Activated CD8-positive, alpha-beta memory T cell treated with anti-CD3 and anti-CD28 coated beads, Interleukin-2, amount 50 U/mL, for 1 hour (primary cell): Measurements from ENCODE around the gene NEK5.
"Not testable (repeated sequence)": the region's sequence is repeated elsewhere in the genome, so short reads cannot be mapped to it uniquely, and the experiment has no call there.

Experiments used
- DNase-seq: peaks from one replicate; pipeline ENCODE4 v3.0.0-alpha.2; 2020; ENCODE audit errors: extremely low read depth

The NEK5 gene, protein sequence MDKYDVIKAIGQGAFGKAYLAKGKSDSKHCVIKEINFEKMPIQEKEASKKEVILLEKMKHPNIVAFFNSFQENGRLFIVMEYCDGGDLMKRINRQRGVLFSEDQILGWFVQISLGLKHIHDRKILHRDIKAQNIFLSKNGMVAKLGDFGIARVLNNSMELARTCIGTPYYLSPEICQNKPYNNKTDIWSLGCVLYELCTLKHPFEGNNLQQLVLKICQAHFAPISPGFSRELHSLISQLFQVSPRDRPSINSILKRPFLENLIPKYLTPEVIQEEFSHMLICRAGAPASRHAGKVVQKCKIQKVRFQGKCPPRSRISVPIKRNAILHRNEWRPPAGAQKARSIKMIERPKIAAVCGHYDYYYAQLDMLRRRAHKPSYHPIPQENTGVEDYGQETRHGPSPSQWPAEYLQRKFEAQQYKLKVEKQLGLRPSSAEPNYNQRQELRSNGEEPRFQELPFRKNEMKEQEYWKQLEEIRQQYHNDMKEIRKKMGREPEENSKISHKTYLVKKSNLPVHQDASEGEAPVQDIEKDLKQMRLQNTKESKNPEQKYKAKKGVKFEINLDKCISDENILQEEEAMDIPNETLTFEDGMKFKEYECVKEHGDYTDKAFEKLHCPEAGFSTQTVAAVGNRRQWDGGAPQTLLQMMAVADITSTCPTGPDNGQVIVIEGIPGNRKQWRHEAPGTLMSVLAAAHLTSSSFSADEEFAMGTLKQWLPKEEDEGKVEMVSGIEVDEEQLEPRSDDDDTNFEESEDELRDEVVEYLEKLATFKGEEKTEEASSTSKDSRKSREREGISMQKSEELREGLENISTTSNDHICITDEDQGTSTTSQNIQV

DNA sequence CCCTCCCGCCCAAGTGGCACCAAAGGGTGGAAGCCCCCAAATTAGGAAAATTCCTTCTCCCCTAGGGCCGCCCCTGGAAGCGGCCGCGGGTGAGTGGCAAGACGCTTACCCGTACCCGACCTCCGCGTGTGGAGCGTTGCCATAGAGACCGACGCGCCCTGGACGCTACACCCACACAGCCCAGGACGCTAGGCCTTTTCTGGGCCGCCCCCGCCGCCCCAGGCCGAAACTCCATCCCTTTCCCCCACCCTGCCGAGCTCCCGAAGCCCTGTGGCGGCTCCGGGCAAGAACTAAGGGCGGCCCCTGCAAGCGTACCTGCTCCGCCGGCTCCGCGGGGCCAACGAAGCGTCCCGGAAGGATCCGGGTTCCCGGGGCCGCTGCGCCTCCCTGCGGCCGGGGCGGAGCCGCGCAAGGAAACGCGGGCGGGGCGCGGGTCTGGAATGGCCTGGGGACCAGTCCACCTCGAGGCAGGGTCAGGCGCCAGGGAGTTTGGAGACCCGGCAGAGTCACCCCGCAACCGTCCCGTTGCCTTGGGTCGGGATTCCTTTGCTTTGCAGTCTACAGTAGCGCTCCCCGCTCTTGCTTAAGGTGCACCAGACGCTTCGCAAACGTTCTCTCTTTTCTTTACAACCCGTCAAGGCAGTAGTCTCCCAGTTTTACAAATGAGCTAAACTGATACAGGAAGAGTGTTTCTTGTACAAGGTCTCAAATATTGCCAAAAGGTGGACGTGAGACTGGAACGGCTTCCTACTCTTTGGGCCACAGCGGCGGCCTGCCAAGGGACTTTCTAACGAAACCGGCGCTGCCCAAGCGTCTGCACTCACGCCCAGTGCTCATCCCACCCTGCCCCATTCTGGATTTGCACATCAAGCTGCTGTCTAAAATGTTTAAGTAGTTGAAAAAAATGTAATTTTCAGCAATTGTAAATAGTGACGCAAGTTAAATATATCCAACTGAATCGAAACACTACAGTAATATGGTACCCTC lies at the start of gene NEK5:
TSS of gene NEK5 (minus strand) at position 360 of the 987 bp plus-strand sequence. CDS start 1,591 bp downstream, outside the sequence.
- DNase-seq, result no peak

DNA sequence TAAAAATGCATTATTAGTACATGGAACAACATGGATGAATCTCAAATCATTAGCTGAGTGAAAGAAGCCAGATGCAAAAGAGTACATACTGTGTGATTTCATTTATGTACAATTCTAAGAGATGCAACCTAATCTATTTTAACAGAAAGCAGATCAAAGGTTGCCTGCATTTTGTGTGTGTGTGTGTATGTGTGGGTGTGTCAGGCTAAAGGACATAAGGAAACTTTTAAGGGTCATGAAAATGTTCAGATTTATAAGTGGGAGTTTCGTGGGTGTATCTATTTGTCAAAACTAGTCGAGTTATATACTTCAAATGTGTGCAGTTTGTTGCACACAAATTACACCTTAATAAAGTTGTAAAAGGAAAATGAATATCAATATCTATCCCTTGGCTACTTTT lies 48.4 kb upstream of the NEK5 start:
- DNase-seq, result no peak

DNA sequence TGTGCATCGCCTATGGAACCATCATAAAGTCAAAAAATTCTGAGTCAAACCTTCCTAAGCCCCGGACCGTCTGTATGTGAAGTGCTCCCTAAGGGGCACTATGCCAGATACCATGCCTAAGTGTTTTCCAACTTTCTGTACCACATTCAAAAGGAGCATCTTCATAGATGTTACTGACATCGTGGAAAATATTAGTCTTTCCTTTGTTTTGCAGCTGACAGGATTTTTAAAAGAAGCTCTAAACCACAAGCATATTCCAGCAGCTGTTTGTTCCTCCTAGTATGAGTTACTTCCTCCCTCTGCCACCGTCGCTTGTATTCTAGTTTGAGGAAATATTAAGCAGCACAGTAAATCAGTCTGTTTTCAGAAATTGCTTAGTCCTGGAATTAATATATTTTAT lies 45.1 kb upstream of the NEK5 start:
- DNase-seq, result not testable (repeated sequence)

DNA sequence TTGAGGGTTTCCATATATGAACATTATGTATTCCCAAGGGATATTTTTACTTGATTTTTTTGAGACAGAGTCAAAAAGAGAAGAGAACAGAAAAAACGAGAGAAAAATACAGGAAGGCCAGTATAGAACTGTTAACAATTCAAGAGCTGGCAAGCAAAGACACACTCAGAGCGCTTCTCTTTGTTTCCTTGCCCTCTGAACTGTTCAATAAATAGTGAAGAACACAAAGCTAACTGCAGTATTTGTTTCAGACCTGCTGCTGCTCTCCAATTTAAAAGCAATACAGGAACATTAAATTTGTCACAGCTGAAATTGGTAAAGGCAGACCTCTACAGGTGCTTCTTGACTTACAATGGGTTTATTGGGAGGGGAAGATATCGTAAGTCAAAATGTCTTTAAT lies 44.5 kb upstream of the NEK5 start:
- no peak for DNase-seq

DNA sequence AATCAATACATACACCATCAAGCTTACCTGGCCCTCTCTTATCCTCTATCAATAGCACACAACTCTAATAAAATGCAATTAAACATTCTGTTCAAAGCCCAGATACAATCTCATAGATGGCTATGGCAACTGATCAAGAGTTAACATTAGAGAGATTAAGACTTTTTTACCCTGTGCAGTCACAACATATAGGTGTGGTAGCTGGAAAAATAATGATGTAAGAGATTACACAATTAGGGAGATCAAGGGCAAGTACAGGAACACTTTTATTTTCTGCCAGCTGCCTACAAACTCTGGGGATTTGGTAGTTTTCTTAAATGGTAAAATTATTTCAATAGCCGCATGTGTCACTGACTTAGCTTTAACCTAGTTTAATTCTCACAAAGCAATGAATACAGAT lies 42.8 kb upstream of the NEK5 start:
- not testable (repeated sequence) for DNase-seq

DNA sequence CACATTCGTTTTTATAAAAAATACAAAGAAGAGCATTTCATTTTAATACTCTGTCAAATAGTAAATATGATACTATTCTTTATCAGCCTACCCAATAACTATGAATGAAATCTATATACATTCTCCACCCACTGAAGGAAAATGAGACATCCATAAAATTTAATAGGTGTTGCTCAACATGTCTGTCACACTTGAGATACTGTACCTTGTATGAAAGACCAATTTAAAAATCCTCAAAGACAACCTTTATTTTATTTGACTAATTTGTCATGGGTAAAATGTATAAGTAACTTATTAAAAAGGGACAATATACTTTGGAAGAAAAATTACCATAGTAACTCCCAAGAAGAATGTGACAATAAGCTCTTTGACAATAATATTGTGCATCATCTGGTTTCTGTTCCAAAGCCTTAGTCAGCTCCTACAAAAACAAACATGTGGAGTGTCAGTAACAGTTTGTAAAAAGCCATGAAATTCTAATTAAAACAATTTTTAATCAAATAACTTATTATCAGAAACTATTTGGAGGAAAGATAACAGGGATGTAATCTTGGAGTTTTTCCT lies 42.0 kb upstream of the NEK5 start:
- DNase-seq, result not testable (repeated sequence)

DNA sequence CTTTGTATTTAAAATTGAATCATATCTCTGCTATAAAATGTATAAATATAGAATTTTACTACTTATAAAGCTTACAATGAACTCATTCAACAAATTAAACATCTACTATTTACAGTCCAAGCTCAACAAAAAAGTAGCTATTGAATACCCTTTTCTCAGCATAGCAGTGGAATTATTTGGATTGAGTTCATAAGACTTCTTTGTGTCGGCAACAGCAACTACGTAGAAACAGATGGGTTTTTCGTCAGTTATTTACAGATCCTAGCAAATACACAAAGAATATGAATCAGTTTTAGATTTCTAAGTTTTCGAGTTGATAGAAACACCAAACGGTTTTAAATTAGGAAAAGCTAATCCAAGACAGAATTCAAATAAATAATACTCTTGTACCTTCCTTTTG lies 41.0 kb upstream of the NEK5 start:
- no peak for DNase-seq

DNA sequence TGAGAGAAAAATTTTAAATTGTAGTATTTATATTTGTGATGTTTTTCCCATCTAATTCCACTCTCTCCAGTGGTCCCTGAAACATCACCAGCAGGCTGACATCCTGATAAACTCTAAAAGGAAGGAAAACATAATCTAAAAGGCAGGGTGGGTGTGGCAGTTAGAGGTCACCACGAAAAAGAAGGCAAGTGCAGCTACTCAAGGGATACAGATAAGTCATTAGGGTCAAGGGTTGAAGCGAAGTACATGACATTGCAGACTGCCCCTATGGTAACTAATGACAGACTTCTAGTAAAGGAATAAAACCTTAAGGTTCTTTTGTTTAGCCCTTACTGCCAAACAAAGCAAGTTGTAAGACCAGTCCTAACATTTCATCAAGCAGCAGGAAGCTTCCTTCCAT lies 36.5 kb upstream of the NEK5 start:
- no peak for DNase-seq

DNA sequence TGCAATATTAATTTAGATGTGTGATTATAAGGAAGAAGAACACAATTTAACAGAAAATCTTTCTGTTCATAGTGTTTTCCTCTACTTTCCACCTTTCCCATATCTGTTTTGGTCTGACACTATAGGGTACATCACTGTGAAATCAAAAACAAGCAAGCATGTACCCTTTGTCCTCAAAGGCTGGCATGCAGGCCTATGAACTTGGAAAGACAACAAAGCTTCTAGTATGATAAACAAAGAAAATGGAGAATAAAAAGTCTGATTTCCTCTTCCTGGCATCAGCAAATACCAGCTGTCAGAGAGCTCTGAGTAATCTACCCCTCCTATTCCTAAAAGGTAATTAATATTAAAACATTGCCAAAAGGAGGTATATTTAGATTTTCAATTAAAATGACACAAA lies 36.1 kb upstream of the NEK5 start:
- DNase-seq, result no peak

DNA sequence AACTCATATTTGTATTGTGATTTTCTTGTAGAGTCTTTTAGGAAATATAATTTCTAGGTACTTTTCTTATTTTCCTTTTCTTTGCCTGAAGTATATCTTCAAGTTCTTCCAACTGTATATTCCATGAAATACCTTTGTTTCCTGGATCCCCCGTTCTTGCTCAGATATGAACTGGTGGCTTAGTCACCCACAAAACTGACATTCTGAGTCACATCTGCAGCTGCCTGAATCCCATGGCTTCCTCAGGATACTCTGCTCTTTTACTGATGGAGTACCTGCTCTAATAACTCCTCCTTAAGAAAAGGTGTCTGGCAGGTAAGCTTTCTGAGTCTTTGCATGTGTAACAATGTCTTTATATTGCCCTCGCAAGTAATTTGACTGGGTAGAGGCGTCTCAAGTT lies 35.0 kb upstream of the NEK5 start:
- DNase-seq, result not testable (repeated sequence)

DNA sequence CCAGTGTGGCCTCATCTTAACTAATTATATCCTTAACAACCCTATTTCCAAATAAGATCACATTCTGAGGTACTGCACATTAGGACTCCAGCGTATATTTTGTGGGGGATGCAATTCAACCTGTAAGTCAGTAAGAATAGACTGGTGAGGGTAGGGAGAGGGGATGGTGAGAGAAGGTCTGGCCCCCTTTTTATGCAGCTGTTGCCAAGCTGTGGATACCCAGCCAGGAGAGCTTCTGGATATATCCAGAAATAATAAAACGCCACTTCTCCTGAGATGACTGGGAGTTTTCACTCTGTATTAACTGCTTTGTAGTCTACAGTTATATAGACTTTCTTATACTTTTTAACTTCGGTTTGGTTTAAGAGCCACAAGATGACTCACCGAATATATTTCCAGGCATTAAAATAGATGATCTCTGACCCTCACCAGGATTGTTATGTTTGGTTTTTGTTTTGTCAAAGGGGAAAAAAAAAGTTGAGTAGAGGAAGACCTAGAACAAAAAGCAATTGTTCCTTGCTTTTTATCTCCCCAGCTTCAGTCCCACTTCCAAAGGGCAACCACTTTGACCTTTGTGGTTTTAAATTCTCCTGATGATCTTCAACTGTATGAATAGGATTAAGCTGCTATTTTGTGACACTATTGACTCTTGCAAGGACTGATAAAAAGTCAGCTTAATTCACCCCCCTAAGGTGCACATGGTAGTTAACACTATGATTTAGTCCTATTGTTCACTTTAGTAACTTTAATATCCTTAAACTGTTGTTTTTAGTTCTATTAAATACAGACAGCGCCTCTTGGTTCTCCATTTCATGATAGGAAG lies 33.6 kb upstream of the NEK5 start:
- no peak for DNase-seq

DNA sequence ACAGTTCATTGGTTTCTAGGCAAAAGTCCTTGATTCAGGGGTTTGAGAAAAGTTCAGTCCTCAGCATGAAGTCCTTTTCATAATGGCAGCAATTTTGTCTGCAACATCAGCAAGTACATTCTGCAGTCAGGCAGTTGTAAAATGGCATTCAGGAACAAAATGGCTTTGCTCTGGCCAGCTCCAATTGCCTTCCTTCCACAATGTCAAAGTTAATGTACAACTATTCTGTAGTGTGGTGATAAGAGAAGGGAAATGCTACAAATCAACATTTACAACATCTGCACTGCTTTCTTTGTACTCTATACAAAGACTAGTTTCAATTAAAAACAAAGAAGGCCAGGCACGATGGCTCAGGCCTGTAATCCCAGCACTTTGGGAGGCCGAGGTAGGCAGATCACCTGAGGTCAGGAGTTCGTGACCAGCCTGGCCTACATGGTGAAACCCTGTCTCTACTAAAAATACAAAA lies 32.3 kb upstream of the NEK5 start:
- DNase-seq, result no peak

DNA sequence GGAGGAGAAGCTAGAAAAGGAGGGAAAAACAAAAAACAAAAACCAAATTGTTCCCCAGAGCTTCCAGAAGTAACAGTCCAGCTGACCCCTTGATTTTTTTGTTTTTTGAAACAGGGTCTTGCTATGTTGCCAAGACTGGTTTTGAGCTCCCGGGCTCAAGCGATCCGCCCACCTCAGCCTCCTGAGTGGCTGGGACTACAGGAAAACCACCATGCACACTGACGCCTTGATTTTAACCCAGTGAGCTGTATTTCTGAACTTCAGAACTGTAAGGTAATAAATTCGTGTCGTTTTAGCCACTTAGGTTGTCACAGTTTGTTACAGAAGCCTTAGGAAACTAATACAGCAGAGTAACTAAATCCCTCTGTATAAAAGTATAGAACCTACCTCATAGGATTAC lies 31.6 kb upstream of the NEK5 start:
- DNase-seq, result no peak

DNA sequence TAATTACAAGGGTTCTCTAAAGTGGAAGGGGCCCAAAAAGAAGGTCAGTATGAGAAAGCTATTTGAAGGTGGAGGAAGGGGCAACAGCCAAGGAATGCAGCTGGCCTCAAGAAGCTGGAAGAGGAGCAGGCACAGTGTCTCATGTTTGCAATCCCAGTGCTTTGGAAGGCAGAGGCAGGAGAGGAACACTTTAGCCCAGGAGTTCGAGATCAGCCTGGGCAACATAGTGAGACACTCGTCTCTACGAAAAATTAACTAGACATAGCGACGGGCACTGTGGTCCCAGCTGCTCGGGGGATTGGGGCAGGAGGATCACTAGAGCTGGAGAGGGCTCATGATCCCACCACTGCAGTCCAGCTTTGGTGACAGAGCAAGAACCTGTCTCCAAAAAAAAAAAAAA lies 31.2 kb upstream of the NEK5 start:
- DNase-seq, result no peak

DNA sequence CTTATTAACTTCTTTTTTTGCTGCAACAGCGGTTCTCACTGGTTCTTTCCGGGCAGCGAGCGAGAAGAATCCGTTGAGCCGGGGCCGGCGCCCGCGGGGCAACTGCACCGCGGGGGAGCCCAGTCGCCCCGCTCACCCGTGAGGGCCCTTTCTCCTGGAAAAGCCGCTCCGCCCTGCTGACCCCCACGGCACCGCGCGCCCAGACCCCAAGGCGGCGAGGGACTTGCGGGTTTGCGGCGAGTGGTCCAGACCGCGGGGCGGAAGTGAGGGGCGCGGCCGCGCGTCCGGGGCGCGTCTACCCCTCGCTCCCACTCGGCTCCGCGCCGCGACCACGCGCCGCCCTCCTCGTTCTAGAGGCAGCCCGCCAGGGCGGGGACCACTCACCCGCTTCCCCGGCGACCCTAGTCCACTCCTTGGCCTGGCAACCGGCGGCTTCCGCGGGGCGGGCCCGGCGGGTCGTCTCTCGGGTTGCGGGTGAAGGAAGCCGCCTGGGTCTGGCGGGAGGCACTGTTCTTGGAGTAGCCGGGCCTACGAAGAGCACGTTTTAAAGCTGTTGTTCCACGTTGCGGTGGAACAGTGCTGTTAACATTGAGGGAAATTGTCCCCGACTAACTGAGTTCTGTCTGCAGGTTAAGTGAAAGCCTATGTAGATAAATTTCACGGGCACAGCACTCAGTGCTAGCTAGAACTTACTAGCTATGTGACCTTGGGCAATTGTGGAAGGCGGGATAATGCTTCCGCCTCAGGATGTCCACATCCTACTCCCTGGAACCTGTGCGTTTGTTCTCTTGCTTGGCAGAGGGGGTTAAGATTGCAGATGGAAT lies 30.5 kb upstream of the NEK5 start, which contains the start of gene NEK3:
TSS of gene NEK3 (minus strand) at position 439 of the 824 bp plus-strand sequence. CDS start 3,406 bp downstream, outside the sequence.
- DNase-seq, result peak; percentile 4

DNA sequence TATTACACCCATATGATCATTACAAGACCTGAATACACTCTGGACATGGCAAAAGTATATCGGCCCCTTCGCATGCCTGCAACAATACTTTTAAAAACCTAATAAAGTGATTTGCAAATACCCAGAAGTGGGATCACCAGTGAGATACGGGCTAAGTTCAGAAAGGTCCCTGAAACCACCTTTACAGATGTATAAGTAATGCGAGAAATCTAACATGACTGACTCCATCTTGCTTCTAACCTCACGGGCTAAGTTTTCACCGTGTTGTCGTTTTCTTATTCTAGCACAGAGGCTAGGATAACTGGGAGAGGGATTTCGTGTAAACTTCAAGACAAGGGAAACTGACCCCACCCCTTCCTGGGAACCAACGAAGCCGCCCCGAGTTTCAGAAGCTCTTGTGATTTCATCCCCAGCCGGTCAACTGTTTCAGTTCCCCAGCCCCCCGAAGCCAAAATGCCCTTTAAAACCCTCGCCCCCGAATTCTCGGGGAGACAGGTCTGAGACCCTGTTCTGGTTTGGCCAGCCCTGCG lies 29.8 kb upstream of the NEK5 start:
- no peak for DNase-seq

DNA sequence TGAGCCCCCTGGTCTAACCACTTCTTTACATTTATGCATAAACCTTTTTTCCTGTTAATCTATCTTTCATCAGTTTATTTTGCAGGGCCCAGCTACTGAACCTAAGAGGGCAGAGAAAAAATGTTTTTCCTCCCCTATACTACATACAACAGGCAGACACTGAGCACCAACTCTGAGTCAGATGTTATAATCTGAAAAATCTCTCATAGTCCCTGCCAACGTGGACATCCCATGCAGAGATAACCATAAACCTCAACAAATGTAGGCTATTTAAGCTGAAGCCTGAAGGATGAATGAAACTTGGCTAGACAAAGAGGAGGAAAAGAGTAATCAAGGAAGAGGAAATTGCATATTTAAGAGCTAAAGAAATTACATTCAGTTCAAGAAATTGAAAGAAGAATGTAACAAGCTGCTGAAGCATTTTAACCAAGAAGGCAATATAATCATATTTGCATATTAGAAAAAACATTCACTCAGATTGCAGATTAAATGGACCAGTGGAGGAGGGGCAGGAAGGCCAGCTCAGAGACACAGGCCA lies 27.9 kb upstream of the NEK5 start:
- DNase-seq, result no peak

DNA sequence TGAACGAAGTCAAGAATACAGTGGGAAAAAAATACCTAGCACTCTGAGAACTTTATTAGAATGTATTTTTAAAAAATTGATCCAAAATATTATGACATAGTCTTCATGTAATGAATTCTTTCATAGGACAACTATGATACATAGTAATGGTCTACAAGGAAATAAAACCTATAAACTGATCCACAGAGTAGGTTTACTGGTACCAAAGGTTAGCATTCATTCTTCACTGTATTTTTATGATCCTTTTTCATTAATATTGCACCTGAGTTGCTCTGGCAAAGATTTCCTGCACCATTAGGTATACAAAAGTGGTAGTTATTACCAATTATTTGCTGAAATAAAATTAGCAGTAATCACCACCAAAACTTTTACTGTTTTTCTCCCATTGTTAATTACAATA lies 26.3 kb upstream of the NEK5 start:
- no peak for DNase-seq

DNA sequence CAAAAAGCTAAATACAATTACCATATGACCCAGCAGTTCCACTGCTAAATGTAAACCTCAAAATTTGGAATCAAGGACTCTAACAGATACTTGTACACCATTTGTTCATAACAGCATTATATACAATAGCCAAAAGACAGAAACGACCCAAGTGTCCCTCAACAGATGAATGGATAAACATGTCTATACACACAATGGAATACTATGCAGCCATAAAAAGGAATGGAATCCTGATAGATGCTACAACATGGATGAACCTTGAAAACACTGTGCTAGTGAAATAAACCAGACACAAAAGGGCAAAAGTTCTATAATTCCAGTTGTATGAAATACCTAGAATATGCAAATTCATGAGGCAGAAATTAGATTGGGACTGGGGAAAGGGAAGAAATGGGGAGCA lies 18.4 kb upstream of the NEK5 start:
- DNase-seq, result no peak
